Measurements from ENCODE around the gene FLT3.

The FLT3 gene

DNA sequence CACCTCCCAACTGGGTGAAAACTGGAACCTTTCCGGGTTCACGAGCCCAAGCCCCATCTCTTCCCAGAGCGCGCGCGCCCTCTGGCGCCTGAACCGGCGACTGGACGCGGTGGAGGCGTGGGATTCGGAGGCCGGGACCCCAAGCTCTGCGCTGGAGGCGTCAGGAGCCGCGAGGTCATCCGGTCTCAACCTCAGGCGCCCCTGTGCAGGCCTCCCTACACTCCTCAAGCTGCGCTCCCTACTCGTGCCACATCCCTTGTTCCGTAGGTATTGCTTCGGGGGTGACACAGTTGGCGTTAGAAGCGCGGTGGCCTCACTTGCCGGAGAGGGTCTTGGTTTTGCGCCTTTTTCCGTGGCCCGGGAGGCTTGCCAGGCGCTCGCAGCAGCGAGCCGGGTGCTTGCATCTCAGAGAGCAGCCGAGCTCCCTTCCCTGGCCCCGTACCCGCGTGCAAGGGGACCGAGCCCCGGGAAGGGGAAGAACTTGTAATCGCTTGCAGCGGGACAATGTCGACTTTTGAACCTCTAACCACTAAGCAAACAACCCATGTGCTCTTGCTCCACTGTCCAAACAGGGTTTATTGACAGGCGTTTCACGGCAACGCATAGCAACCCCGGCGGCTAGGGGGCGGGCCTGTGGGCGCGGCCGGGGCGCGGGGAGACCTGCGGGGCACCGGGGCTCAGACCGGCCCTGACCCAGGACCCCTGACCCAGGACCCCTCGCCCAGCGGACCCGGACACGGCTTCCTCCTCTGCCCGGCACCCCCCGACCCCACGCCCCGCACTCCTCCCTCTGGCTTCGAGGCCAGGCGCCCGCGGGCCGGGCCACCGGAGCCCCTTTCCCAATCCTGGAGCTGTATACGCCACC, 139.8 kb downstream of the FLT3 start:
- no peak for DNase-seq (ENCODE audit: low read depth)

DNA sequence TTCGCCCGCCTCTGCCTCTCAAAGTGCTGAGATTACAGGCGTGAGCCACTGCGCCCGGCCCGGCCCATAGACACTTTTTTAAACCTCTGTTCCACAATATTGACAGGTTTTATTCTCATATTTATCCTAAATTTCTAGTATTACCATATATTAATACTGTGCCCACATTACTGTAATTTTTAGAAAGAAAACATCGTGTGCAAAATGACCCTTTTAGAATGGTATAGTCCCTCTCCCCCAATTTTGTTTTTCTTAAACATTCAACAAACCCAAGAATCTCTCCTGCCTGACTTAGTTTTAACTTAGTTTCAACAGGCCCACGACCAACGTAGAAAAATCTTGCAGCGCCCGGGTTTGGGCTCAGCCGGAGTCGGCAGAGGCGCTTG, 140.4 kb downstream of the FLT3 start:
- DNase-seq (ENCODE audit: low read depth), result no peak

- no peak for DNase-seq (ENCODE audit: low read depth)
Observed at GRCh38 chr13:27956576-27957300, 143.6 kb downstream of the FLT3 start.

- DNase-seq (ENCODE audit: low read depth), result no peak
Observed at GRCh38 chr13:27955014-27955591, 145.3 kb downstream of the FLT3 start.

DNA sequence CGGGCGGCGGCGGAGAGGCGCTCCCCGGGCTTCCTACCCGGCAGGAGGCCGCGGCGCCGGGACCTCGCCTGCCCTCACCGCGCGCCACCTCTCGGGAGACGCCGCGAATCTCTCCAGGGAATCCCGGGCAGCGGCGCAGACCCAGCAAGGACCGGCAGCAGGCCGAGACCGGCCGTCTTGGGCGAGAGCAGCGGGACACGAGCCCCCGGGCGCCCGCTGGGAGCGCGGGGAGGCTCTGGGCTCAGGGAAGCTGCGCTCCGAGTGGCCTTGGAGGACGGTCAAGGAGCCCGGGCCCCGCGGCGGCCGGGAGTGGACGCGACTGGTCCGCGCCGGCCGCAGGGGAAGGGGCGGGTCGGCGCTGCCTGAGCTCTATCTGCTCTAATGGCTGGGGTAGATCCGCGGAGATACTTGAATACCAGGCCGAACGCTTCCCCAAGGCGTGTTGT, 145.9 kb downstream of the FLT3 start:
- DNase-seq (ENCODE audit: low read depth), result no peak

GRCh38 chr13:27953676-27954405, 146.5 kb downstream of the FLT3 start:
- peak; percentile 25 for DNase-seq (ENCODE audit: low read depth)

Data from activated T-helper 9 cell treated with anti-CD3 and anti-CD28 coated beads, Interleukin-2, amount 50 U/mL, for 16 hours (primary cell).